Measurements from ENCODE around the gene PDK2. TPM values are rescaled to one million over a fixed set of nuclear protein-coding genes. Genes with fewer than 3 reads are reported as not detected.
A peak's percentile ranks its signal among the peaks of the same experiment; 100 is the strongest.

PDK2 gene
- total RNA-seq, 1 donor from 2014 or later = 13.7 TPM

DNA sequence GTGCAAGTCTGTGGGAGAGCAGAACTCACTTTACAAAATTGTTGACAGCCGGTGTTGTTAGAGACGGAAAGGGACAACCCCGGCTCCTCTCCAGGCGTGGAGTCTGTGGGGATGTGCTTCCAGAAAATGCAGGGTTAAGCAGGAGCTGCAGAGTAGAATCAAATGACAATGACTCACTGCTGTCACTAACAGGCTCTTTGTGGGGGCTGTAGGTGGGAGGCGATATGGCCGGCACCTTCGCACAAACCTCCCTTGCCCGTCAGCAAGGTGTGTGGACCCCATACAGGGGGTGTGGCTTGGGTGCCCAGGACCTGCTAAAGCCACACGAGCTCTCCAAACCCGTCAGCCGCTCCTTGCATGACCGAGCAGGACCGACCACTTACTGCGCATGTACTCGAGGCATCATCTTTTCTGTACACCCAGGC, 5.8 kb downstream of the PDK2 start:
- Mint-ChIP-seq H3K27ac (no peak overlapping the region), H3K4me1 (ENCODE audit: low read depth) (peaks cover 15% of the 10 kb centered on the region), H3K36me3 (ENCODE audit: low read depth) (peaks cover 6% of the 10 kb centered on the region), H3K27me3 (ENCODE audit: insufficient read depth) (no peaks in the 10 kb centered on the region), H3K4me3 (no peak overlapping the region), H3K9me3 (no peaks in the 10 kb centered on the region)
- intact Hi-C loops (cut with micrococcal nuclease) = no loop called here
- no peak for DNase-seq (ENCODE audit: low spot score)

DNA sequence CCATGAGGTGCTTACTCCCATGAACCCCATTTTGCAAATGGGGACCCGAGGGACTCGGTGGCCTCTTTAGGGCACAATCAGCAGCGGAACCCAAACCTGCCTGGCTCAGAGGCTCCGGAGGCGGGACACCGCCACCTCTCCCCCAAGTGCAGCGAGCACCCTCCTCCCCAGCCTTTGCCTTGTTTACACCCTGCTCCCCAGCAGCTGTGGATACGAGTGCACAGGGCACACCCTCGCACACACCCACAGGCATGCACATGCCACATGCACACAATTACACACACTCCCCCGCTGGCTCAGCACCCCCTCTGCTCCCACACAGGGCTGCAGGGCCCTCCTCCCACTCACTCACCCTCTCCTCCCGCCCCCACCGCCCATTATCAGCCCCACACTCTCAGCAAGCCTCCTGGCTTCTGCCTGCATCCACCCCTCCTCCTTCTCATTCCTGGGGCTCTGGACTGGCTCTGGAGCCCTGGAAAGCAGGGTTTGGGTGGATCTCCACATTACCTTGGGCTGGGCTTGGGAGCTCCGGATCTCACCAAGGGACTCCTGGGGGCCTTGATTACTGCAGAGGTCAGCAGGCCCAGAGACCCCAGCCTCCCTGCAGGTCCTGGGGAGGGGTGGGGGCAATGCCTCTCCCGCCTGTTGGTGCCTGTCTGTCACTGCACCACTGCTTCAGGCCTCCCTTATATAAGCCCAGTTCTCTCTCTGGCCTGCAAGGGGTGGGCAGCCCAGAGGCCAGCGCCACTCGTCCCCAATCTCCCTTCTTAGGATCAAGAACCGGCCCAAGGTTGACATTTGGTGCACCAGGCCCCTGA, 6.4 kb downstream of the PDK2 start:
- Mint-ChIP-seq H3K36me3 (ENCODE audit: low read depth) (peaks cover 6% of the 10 kb centered on the region), H3K27me3 (ENCODE audit: insufficient read depth) (no peaks in the 10 kb centered on the region), H3K9me3 (no peaks in the 10 kb centered on the region), H3K27ac (no peak overlapping the region), H3K4me3 (no peak overlapping the region), H3K4me1 (ENCODE audit: low read depth) (peaks cover 11% of the 10 kb centered on the region)
- no peak for DNase-seq (ENCODE audit: low spot score)
- intact Hi-C loops (cut with micrococcal nuclease) = no loop called here

DNA sequence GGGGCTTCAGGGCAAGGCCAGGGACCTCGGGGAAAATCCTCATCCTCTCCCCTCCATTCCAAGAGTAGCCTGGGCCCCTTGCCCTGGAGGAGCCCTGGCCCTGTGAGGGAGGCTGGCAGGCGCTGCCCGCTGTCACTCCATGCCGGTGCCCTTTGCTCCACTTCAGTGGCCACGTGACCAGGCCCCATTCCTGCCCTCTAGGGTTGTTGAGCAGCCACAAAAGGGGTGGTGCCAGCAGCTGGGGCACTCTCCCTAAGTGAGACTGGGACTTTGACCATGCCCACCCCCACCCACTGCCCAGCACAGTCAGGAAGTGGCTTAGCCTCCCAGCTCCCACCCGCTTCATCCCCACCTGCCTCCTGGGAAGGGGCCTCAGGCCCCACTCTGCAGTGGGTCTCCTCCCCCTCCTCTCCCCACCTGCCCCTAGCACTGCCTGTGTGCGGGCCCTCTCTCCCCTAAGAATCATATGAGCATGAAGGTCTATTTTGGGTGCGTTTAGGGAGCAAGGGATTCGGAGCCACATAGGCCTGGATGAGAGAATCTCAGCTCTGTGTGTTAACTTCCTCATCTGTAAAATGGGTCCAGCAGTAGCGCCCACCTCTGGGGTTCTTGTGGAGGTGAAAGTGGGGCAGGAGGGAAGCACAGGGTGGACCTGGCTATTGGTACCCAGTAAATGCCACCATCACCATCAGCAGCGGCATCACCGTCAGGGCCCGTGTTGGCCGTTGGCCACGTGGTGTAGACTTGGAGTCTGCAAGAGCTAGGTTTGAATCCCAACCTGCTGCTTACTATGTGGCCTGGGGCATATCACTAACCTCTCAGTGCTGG, 7.2 kb downstream of the PDK2 start:
- no peaks in the 10 kb centered on the region for H3K27me3 Mint-ChIP-seq (ENCODE audit: insufficient read depth)
- peaks cover 11% of the 10 kb centered on the region for H3K4me1 Mint-ChIP-seq (ENCODE audit: low read depth)
- peaks cover 7% of the 10 kb centered on the region for H3K36me3 Mint-ChIP-seq (ENCODE audit: low read depth)
- intact Hi-C loops (cut with micrococcal nuclease) = no loop called here
- no peaks in the 10 kb centered on the region for H3K9me3 Mint-ChIP-seq
- no peak overlapping the region for H3K4me3 Mint-ChIP-seq
- DNase-seq (ENCODE audit: low spot score) = no peak
- no peak overlapping the region for H3K27ac Mint-ChIP-seq

DNA sequence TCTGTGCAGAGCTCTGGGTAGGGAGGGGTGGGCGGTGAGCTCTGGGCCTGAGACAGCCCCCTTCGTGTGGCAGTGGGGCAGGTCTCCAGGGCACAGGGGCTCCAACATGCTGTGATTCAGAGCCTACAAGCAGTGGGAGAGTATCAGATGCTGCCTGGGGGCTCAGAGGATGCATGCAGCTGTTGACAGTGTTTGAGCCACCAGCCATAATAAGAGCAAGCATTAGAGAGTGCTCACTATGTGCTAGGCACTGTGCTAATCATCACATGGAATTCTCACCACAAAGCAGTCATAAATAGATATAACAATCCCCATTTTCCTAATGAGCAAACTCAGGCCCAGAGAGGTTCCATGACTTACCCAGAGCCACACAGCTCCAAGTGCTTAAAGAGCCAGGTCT, 8.1 kb downstream of the PDK2 start:
- peaks cover 11% of the 10 kb centered on the region for H3K4me1 Mint-ChIP-seq (ENCODE audit: low read depth)
- H3K9me3 Mint-ChIP-seq = no peaks in the 10 kb centered on the region
- H3K27me3 Mint-ChIP-seq (ENCODE audit: insufficient read depth) = no peaks in the 10 kb centered on the region
- no peak for DNase-seq (ENCODE audit: low spot score)
- H3K27ac Mint-ChIP-seq = no peak overlapping the region
- H3K4me3 Mint-ChIP-seq = no peak overlapping the region
- peaks cover 6% of the 10 kb centered on the region for H3K36me3 Mint-ChIP-seq (ENCODE audit: low read depth)
- intact Hi-C loops (cut with micrococcal nuclease) = no loop called here

DNA sequence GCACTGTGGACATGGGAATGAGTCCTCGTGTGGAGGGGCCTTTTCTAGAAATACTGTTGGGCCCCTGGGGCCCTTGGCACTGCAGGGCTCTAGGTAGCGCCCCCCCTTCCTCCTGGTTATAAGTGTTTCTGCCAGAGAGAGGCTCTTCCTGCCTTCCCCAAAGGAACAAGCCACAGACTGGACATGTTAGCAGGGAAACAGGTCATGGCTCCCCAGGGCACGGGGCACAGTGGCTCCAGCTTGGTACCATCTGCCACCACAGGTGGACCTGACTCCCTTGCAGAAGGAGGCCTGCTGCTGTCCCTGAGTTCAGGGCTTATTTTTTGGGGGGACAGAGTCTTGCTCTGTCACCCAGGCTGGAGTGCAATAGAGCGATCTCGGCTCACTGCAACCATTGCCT, 8.8 kb downstream of the PDK2 start:
- DNase-seq (ENCODE audit: low spot score) = no peak
- Mint-ChIP-seq H3K27ac (no peak overlapping the region), H3K27me3 (ENCODE audit: insufficient read depth) (peaks cover 1% of the 10 kb centered on the region), H3K4me1 (ENCODE audit: low read depth) (peaks cover 11% of the 10 kb centered on the region), H3K4me3 (no peak overlapping the region), H3K9me3 (no peaks in the 10 kb centered on the region), H3K36me3 (ENCODE audit: low read depth) (peaks cover 4% of the 10 kb centered on the region)
- intact Hi-C loops (cut with micrococcal nuclease) = no loop called here

DNA sequence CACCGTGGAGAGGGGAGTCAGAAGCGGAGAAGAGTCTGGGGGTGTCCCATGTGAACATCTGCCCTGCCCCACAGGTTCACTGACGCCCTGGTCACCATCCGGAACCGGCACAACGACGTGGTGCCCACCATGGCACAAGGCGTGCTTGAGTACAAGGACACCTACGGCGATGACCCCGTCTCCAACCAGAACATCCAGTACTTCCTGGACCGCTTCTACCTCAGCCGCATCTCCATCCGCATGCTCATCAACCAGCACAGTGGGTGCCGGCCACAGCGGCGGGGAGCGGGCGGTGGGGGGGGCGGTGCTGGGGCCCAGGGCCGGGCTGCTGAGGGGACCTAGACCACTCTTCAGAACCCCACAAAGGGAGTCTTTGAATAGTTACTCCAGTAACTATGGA, 10.7 kb downstream of the PDK2 start:
- H3K4me1 Mint-ChIP-seq (ENCODE audit: low read depth) = peaks cover under 1% of the 10 kb centered on the region
- H3K9me3 Mint-ChIP-seq = no peaks in the 10 kb centered on the region
- no peak overlapping the region for H3K4me3 Mint-ChIP-seq
- H3K27me3 Mint-ChIP-seq (ENCODE audit: insufficient read depth) = peaks cover 1% of the 10 kb centered on the region
- H3K27ac Mint-ChIP-seq = no peak overlapping the region
- no peak for DNase-seq (ENCODE audit: low spot score)
- peaks cover 4% of the 10 kb centered on the region for H3K36me3 Mint-ChIP-seq (ENCODE audit: low read depth)
- intact Hi-C loops (cut with micrococcal nuclease) = no loop called here

DNA sequence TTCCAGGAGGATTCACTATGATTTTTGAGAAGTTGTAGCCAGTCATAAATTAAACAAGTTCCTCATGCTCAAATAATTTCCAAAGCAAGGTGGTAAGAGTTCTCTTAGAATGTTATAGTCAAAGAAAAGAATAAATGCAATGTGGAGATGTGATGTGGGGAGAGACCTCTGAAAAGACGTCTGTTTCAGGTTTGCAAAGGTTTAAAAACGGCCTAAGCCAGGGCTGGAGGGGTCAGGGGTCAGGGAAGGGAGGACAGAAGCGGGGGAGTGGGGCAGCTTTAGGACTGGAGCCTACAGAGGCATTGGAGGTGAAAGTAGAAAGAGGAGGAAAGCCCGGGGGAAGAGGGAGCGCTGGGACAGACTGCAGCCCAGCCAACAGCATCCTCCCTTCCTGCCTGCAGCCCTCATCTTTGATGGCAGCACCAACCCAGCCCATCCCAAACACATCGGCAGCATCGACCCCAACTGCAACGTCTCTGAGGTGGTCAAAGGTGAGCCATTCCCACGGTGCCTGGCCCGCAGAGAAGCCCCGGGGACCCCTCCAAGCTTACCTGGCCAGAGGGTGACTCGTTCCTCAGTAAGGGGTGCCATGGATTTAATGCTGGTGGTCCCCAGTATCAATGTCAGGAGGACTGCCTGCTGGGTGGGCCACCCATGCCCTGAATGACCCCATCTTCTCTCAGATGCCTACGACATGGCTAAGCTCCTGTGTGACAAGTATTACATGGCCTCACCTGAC, 11.4 kb downstream of the PDK2 start:
- Mint-ChIP-seq H3K4me1 (ENCODE audit: low read depth) (no peaks in the 10 kb centered on the region), H3K36me3 (ENCODE audit: low read depth) (peaks cover 4% of the 10 kb centered on the region), H3K9me3 (no peaks in the 10 kb centered on the region), H3K27me3 (ENCODE audit: insufficient read depth) (peaks cover 1% of the 10 kb centered on the region), H3K4me3 (no peak overlapping the region), H3K27ac (no peak overlapping the region)
- intact Hi-C loops (cut with micrococcal nuclease) = no loop called here
- no peak for DNase-seq (ENCODE audit: low spot score)

DNA sequence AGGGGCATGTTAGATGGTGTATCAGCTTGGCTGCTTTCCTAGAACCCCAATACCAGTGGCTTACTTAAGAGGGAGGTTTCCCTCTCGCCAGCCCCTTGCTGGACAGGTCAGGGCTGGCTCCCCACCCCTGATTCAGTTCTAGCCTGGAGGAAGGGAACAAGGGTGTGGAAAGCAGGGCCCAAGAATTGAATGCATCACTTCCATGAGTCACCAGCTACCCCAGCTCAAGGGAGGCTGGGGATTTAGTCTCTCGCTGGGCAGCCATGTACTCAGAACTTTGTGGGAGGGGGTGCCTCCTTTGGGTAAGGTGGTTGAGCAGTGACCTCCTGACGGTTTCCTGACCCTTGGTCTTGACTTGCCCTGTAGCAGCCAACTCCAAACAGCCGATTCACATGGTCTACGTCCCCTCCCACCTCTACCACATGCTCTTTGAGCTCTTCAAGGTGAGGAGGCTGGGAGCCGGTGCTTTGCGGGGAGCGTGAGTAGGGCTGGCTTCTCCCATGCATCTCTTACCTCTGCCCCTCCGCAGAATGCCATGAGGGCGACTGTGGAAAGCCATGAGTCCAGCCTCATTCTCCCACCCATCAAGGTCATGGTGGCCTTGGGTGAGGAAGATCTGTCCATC, 12.8 kb downstream of the PDK2 start:
- intact Hi-C loops (cut with micrococcal nuclease) = no loop called here
- Mint-ChIP-seq H3K27me3 (ENCODE audit: insufficient read depth) (peaks cover 1% of the 10 kb centered on the region), H3K36me3 (ENCODE audit: low read depth) (peaks cover 4% of the 10 kb centered on the region), H3K27ac (no peak overlapping the region), H3K9me3 (no peaks in the 10 kb centered on the region), H3K4me1 (ENCODE audit: low read depth) (no peaks in the 10 kb centered on the region), H3K4me3 (no peak overlapping the region)
- DNase-seq (ENCODE audit: low spot score) = no peak

DNA sequence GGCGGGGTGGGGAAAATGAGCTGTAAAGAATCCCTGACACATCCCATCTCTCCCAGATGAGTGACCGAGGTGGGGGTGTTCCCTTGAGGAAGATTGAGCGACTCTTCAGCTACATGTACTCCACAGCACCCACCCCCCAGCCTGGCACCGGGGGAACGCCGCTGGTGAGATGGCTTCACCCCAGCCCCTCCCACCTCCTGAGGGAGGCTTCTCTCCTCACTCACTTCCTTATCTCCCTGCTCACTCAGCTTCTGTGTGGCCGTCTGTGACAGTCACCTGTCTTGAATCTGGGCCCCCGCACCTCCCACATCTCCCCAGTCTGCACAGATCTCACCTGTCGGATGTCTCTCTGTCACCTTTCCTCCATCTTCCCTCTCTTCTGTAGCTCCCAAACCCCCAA, 13.4 kb downstream of the PDK2 start:
- H3K27ac Mint-ChIP-seq = peak overlapping the region; percentile 29
- no peak overlapping the region for H3K4me3 Mint-ChIP-seq
- H3K36me3 Mint-ChIP-seq (ENCODE audit: low read depth) = peaks cover 4% of the 10 kb centered on the region
- H3K4me1 Mint-ChIP-seq (ENCODE audit: low read depth) = no peaks in the 10 kb centered on the region
- intact Hi-C loops (cut with micrococcal nuclease) = no loop called here
- peaks cover 1% of the 10 kb centered on the region for H3K27me3 Mint-ChIP-seq (ENCODE audit: insufficient read depth)
- DNase-seq (ENCODE audit: low spot score) = no peak
- no peaks in the 10 kb centered on the region for H3K9me3 Mint-ChIP-seq

DNA sequence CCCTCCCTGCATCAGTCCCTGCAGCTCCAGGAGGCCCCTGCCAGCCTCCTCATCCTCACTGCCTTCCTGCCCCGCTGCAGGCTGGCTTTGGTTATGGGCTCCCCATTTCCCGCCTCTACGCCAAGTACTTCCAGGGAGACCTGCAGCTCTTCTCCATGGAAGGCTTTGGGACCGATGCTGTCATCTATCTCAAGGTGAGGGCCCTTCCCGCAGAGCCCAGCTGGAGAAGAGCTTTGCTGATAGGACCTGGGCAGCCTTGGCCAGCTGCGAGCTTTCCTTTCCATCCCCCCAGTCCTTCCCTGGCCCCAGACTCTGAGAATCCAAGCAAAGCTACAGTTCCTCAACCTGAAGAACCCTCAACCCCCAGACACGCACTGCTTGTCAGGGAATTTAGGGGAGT, 14.1 kb downstream of the PDK2 start:
- no peak for DNase-seq (ENCODE audit: low spot score)
- no peak overlapping the region for H3K4me3 Mint-ChIP-seq
- H3K36me3 Mint-ChIP-seq (ENCODE audit: low read depth) = peaks cover 4% of the 10 kb centered on the region
- intact Hi-C loops (cut with micrococcal nuclease) = no loop called here
- H3K4me1 Mint-ChIP-seq (ENCODE audit: low read depth) = no peaks in the 10 kb centered on the region
- H3K27me3 Mint-ChIP-seq (ENCODE audit: insufficient read depth) = peaks cover 1% of the 10 kb centered on the region
- H3K27ac Mint-ChIP-seq = no peak overlapping the region
- H3K9me3 Mint-ChIP-seq = no peaks in the 10 kb centered on the region

DNA sequence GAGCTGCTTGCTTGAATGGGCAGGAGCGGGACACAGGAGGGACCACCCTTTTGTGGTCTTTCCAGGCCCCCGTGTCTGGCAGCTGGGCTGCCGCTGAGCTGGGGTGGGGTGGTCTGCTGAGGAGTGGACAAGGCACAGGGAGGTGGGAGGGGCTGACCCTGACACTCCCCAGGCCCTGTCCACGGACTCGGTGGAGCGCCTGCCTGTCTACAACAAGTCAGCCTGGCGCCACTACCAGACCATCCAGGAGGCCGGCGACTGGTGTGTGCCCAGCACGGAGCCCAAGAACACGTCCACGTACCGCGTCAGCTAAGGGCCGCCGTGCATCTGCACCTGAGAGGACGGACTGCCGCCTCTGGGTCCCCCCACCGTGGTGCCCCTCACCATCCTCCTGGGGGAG, 14.6 kb downstream of the PDK2 start:
- Mint-ChIP-seq H3K27me3 (ENCODE audit: insufficient read depth) (peaks cover 5% of the 10 kb centered on the region), H3K27ac (no peak overlapping the region), H3K9me3 (no peaks in the 10 kb centered on the region), H3K4me3 (no peak overlapping the region), H3K36me3 (ENCODE audit: low read depth) (peaks cover 4% of the 10 kb centered on the region), H3K4me1 (ENCODE audit: low read depth) (peaks cover 3% of the 10 kb centered on the region)
- intact Hi-C loops (cut with micrococcal nuclease) = no loop called here
- no peak for DNase-seq (ENCODE audit: low spot score)

DNA sequence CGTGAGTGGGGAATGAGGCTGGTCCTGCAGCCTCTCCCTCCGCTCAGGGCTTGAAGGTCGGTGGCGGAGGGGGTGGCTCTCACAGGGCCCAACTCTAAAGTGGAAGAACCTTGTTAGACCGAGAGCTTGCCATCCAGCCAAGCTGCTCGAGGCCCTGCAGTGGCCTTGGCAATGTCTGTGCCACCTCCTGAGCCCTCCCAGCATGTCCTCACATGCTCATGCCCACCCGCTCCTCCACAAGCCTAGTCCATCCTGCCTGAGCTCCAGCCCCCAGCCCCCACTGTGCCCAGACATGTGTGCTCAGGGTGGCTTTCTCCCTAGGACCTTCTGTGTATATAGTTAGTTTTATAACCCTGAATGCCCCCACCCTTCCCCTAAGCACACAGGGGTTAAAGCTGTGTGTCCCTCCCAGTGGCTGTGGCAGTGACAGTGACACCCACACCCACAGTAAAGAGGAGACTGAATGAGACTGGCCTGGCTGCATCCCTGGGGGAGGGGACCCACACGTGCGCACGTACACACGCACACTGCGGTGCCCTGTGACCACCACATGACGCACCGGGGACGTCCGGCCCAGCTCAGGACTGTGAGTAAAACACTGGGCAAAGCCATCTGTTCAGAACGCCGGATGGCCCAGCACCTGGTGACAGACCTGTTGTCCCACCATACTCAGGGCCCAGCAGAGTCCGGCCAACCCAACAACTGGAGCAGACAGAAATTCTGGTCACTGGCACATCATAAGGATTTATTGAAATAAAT, 15.6 kb downstream of the PDK2 start:
- H3K36me3 Mint-ChIP-seq (ENCODE audit: low read depth) = peaks cover 4% of the 10 kb centered on the region
- no peak overlapping the region for H3K27ac Mint-ChIP-seq
- no peak for DNase-seq (ENCODE audit: low spot score)
- peaks cover 9% of the 10 kb centered on the region for H3K4me1 Mint-ChIP-seq (ENCODE audit: low read depth)
- no peaks in the 10 kb centered on the region for H3K9me3 Mint-ChIP-seq
- peaks cover 13% of the 10 kb centered on the region for H3K27me3 Mint-ChIP-seq (ENCODE audit: insufficient read depth)
- intact Hi-C loops (cut with micrococcal nuclease) = no loop called here
- H3K4me3 Mint-ChIP-seq = no peak overlapping the region

All from activated T-helper 1 cell treated with anti-CD3 and anti-CD28 coated beads, Interleukin-12 subunit alpha, Interleukin-12 subunit beta, Interleukin-2, Interleukin-4 antibody, amounts not matched to agents 30 ng/mL and 10 ng/mL and 1 ng/mL, durations not matched to agents 14 hours and 24 hours and 36 hours (primary cell).